GM21576 (cell line): Measurements from ENCODE around the gene TOR4A.

ENCODE experiments used
- ATAC-seq: cut with Tn5 transposase; IDR thresholded peaks from one replicate; pipeline ENCODE4 v1.9.1; 2021; ENCODE audit warnings: mild to moderate bottlenecking, moderate library complexity; ENCODE audit not compliant: unreplicated experiment

The TOR4A gene

GRCh38 chr9:137270929-137271695 is 6.4 kb upstream of the TOR4A start:
- ATAC-seq, result no peak

GRCh38 chr9:137271696-137272076 is 5.8 kb upstream of the TOR4A start:
- ATAC-seq, result no peak

GRCh38 chr9:137272241-137273094 is 5.1 kb upstream of the TOR4A start:
- ATAC-seq, result no peak

- no peak for ATAC-seq
These were observed 4.4 kb upstream of the TOR4A start for GRCh38 chr9:137273095-137273490.

DNA sequence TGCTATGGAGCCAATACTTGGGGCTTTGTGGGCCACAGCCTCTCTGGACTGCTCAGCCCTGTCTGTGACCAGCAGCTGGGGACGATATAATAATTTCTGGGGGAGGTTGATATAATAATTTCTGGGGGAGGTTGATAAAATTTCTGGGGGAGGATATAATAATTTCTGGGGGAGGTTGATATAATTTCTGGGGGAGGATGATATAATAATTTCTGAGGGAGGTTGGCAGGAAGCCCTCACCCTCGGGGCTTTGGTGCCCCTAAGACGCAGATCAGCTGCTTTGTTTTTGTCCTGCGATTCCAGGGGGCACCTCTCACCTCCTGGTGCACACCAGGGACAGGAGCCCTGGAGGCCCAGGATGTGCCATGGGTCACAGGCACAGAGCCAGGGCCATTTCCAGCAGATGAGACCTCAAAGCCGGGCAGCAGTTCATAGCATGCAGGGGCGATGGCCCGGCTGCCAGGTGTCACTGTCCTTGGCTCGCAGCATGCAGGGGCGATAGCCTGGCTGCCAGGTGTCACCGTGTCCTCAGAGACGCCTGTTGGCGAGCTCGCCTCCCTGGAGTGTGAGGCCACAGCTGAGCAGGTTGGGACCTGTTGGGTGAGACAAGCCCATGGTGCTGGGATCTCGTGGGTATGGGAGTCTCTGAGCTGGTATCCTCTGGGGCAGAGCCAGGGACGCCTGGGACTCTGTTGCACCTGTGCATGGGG is 3.8 kb upstream of the TOR4A start:
- no peak for ATAC-seq

GRCh38 chr9:137275203-137275587 is 2.3 kb upstream of the TOR4A start:
- ATAC-seq, result no peak

GRCh38 chr9:137275588-137276472 is 1.7 kb upstream of the TOR4A start:
- ATAC-seq, result no peak

GRCh38 chr9:137276473-137277328 is 825 bp upstream of the TOR4A start:
- ATAC-seq, result peak; percentile 10

DNA sequence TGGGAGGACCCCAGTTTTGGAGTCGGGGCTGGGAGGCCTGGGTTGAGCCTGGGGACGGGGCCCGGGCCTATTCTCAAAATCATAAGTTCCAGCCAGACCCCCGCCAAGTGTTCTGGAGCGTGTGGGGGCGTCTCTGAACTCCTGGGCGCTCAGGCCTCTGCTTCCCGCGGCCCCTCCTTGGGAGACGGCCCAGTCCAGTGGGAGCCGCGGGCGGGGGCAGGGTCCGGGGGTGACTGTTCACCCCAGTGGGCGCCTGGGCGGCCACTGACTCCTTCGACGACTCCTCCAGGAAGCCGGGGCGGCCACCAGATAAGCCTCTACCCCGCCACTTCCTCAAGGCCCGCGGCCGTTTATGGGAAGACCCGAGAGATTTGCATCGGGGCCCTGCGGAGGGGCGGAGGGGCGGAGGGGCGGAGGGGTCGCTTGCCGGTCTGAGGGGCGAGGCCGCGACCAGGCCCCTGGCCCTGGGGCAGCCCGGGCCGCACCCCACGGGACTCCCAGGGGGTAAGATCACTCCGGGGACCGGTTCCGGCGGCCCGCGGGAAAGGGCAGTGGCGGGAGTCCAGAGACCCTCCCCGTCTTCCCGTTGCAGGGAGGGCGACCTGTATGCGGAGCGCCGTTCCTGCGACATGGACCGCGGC is 655 bp downstream of the TOR4A start:
- ATAC-seq, result no peak

- ATAC-seq, result no peak
These were observed 1.5 kb downstream of the TOR4A start for GRCh38 chr9:137278721-137279711.

GRCh38 chr9:137279741-137280473 is 2.4 kb downstream of the TOR4A start:
- ATAC-seq, result no peak

GRCh38 chr9:137280474-137281344 is 3.2 kb downstream of the TOR4A start:
- no peak for ATAC-seq

- ATAC-seq, result no peak
These were observed 4.0 kb downstream of the TOR4A start for GRCh38 chr9:137281345-137282116.

DNA sequence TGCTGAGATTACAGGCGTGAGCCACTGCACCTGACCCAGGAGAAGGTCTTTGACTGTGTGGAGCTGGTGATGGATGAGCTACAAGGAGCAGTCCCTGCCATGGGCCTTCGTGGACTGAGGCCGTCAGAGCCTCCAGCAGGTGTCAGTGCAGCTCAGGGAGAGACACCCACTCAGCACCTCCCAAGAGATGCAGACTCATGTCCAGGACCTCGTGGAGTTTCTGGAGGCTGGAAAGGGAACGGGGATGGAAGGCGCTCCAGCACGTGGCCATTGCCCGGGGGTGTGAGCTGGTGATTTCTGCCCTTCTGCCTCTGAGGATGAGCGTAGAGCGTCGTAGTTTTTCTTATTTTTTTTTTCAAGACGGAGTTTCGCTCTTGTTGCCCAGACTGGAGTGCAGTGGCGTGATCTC is 9.5 kb downstream of the TOR4A start:
- no peak for ATAC-seq

GRCh38 chr9:137293094-137293481 is 15.6 kb downstream of the TOR4A start:
- ATAC-seq, result no peak
